HG03103 (cell line): ENCODE results near the gene RILPL2.
"Not testable (repeated sequence)": the region's sequence is repeated elsewhere in the genome, so short reads cannot be mapped to it uniquely, and the experiment has no call there.

Source experiments
- ATAC-seq: cut with Tn5 transposase; IDR thresholded peaks from one replicate; pipeline ENCODE4 v1.9.1; 2021; ENCODE audit warnings: low read depth; ENCODE audit not compliant: unreplicated experiment

Gene RILPL2

GRCh38 chr12:123385536-123385935, 50.9 kb downstream of the RILPL2 start:
- ATAC-seq, result not testable (repeated sequence)

- no peak for ATAC-seq
Measured at GRCh38 chr12:123384994-123385376, 51.5 kb downstream of the RILPL2 start.

GRCh38 chr12:123384318-123384993, 52.0 kb downstream of the RILPL2 start:
- ATAC-seq, result no peak

- ATAC-seq, result no peak
Measured at GRCh38 chr12:123382684-123383083, 53.8 kb downstream of the RILPL2 start.

- no peak for ATAC-seq
Measured at GRCh38 chr12:123379391-123379790, 57.1 kb downstream of the RILPL2 start.

- ATAC-seq, result not testable (repeated sequence)
Measured at GRCh38 chr12:123372415-123372814, 64.1 kb downstream of the RILPL2 start.

GRCh38 chr12:123371667-123372368, 64.7 kb downstream of the RILPL2 start:
- not testable (repeated sequence) for ATAC-seq

GRCh38 chr12:123369229-123369628, 67.3 kb downstream of the RILPL2 start:
- no peak for ATAC-seq

GRCh38 chr12:123368431-123368830, 68.1 kb downstream of the RILPL2 start:
- ATAC-seq, result not testable (repeated sequence)

- no peak for ATAC-seq
Measured at GRCh38 chr12:123367511-123367910, 69.0 kb downstream of the RILPL2 start.
